Measurements from ENCODE around the gene TAAR6.
"Not testable (repeated sequence)": the region's sequence is repeated elsewhere in the genome, so short reads cannot be mapped to it uniquely, and the experiment has no call there.

Gene TAAR6

GRCh38 chr6:132530293-132530974, 39.7 kb upstream of the TAAR6 start:
- H3K36me3 ChIP-seq: no peaks in the 10 kb centered on the region
- peaks cover 14% of the 10 kb centered on the region for H3K27me3 ChIP-seq
- no peaks in the 10 kb centered on the region for H3K9me3 ChIP-seq
- peak; percentile 84 for TF ChIP-seq CTCF (IDR thresholded peaks at IDR 0.05; ENCODE audit: low read depth, low read length)
- no peaks in the 10 kb centered on the region for H3K4me1 ChIP-seq
- H3K4me3 ChIP-seq (ENCODE audit: low read depth, low read length): no peak overlapping the region
- DNase-seq: peak; percentile 71

- H3K27me3 ChIP-seq: peaks cover 27% of the 10 kb centered on the region
- DNase-seq: not testable (repeated sequence)
Measured at GRCh38 chr6:132534546-132534945, 35.6 kb upstream of the TAAR6 start.

GRCh38 chr6:132537145-132537544, 33.0 kb upstream of the TAAR6 start:
- TF ChIP-seq CTCF (IDR thresholded peaks at IDR 0.05; ENCODE audit: low read depth, low read length): no peak
- no peaks in the 10 kb centered on the region for H3K4me1 ChIP-seq
- no peaks in the 10 kb centered on the region for H3K36me3 ChIP-seq
- no peak for DNase-seq
- H3K27me3 ChIP-seq: peaks cover 48% of the 10 kb centered on the region
- no peak overlapping the region for H3K4me3 ChIP-seq (ENCODE audit: low read depth, low read length)
- no peaks in the 10 kb centered on the region for H3K9me3 ChIP-seq

More at GRCh38 chr6:132534546-132534945, 35.6 kb upstream of the TAAR6 start:
- H3K4me1 ChIP-seq; H3K36me3 ChIP-seq; H3K4me3 ChIP-seq (ENCODE audit: low read depth, low read length); H3K9me3 ChIP-seq: not testable (repeated sequence)

GRCh38 chr6:132537977-132538376, 32.1 kb upstream of the TAAR6 start, which contains the start of gene TAAR9:
Gene TAAR9 (plus strand): TSS chr6:132538277. CDS start chr6:132538290, 13 bp downstream.
- no peak for DNase-seq
- no peak for TF ChIP-seq CTCF (IDR thresholded peaks at IDR 0.05; ENCODE audit: low read depth, low read length)
- H3K36me3 ChIP-seq: no peaks in the 10 kb centered on the region
- H3K4me3 ChIP-seq (ENCODE audit: low read depth, low read length): no peak within 1 kb of the TSS
- H3K9me3 ChIP-seq: no peaks in the 10 kb centered on the region
- H3K27me3 ChIP-seq: peaks cover 53% of the 10 kb centered on the region
- no peaks in the 10 kb centered on the region for H3K4me1 ChIP-seq

GRCh38 chr6:132544826-132545225, 25.3 kb upstream of the TAAR6 start:
- Histone ChIP-seq H3K4me1 (no peaks in the 10 kb centered on the region), H3K27me3 (peaks cover 31% of the 10 kb centered on the region), H3K36me3 (no peaks in the 10 kb centered on the region), H3K9me3 (no peaks in the 10 kb centered on the region), H3K4me3 (ENCODE audit: low read depth, low read length) (no peak overlapping the region)
- DNase-seq: no peak
- TF ChIP-seq CTCF (IDR thresholded peaks at IDR 0.05; ENCODE audit: low read depth, low read length): no peak

GRCh38 chr6:132548746-132549463, 21.2 kb upstream of the TAAR6 start:
- Histone ChIP-seq H3K9me3 (no peaks in the 10 kb centered on the region), H3K4me3 (ENCODE audit: low read depth, low read length) (no peak overlapping the region), H3K36me3 (no peaks in the 10 kb centered on the region), H3K4me1 (no peaks in the 10 kb centered on the region), H3K27me3 (peaks cover 15% of the 10 kb centered on the region)
- DNase-seq: no peak
- no peak for TF ChIP-seq CTCF (IDR thresholded peaks at IDR 0.05; ENCODE audit: low read depth, low read length)

Data from BE2C (cell line).